Prostate gland (tissue), 2 donors: ENCODE measurements around the gene PARP1. TPM values are rescaled to one million over a fixed set of nuclear protein-coding genes. Genes with fewer than 3 reads are reported as not detected.

ENCODE experiments used
- DNase-seq: peaks from one replicate; pipeline ENCODE4 v3.0.0-alpha.2; 2019; ENCODE audit warnings: low spot score
- H3K27ac ChIP-seq, 2 donors: fragments of 200-600 bp; sonication (generic); 2 replicates each; pipeline ENCODE4 v1.5.1; 2017 to 2019
- H3K27me3 ChIP-seq: fragments of 200-600 bp; sonication (generic); replicated peaks from 2 replicates; pipeline ENCODE4 v1.5.1; 2019; ENCODE audit not compliant: insufficient read depth
- H3K36me3 ChIP-seq, 2 donors: fragments of 200-600 bp; sonication (generic); 1 replicate in 1 of 2; 2 replicates in 1 of 2; pipeline versions ENCODE4 v1.5.1 to v1.8.1; 2017 to 2019
- H3K4me1 ChIP-seq: fragments of 200-600 bp; sonication (generic); replicated peaks from 2 replicates; pipeline ENCODE4 v1.5.1; 2019
- H3K4me3 ChIP-seq, 2 donors: fragments of 200-600 bp; sonication (generic); 2 replicates each; pipeline ENCODE4 v1.5.1; 2017 to 2019
- H3K9me3 ChIP-seq: fragments of 200-600 bp; sonication (generic); 2 replicates; pipeline ENCODE4 v1.5.1; 2017
- CTCF ChIP-seq, 4 experiments: fragments of 200-600 bp in 2 of 4; fragments of 450-650 bp in 2 of 4; sonication (generic) in 2 of 4; IDR thresholded peaks; 1 replicate in 3 of 4; 2 replicates in 1 of 4; pipeline ENCODE4 v1.5.1; 2016 to 2019; ENCODE audit warnings: antibody characterized with exemption in 4 of 4, mild to moderate bottlenecking in 2 of 4, moderate library complexity in 2 of 4
- POLR2A ChIP-seq: fragments of 450-650 bp; IDR thresholded peaks from one replicate; pipeline ENCODE4 v1.6.1; 2016; ENCODE audit warnings: antibody characterized with exemption, mild to moderate bottlenecking
- POLR2AphosphoS5 ChIP-seq: sonication (generic); formaldehyde crosslinking; IDR thresholded peaks from one replicate; pipeline ENCODE4 v1.6.1; 2017; ENCODE audit warnings: antibody characterized with exemption
- WGBS: methylation state at CpG from one replicate; pipeline ENCODE4 v1.1.5; 2018; 5-methylcytosine and 5-hydroxymethylcytosine counted together
- intact Hi-C: fragments of 100-400 bp; cut with DNase I; formaldehyde crosslinking; loops from one replicate; pipeline ENCODE4 v1.14.2; 2022
- total RNA-seq, 2 donors: library from RNA; depleted of rRNA; stranded (reverse); fragments of >200 nt; gene quantifications; one replicate each; pipeline ENCODE4 v1.1.0, GENCODE V29; 2016

Gene PARP1
- total RNA-seq, 2 donors from 2014 or later: 197 to 212 TPM

DNA sequence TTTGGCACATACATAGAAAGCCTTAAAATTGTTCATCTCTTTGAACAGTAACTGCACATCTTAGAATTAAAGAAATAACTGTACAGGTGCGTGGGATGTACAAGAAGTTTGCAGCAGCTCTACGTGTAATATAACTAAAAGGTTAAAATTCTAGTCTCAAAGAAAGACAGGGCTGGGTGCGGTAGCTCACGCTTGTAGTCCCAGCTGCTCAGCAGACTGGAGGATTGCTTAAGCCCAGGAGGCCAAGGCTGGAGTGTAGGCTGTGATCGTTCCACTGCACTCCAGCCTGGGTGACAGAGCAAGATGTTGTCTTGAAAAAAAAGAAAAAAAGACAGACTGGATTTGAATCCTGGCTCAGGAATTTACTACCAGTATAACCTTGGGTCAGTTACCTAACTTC is 13.4 kb downstream of the PARP1 start:
- intact Hi-C loops: no loop called here
- no peak for DNase-seq
- H3K27ac ChIP-seq: no peak overlapping the region
- WGBS: 80% methylated on average over 5 of the region's 5 CpGs
- no peaks in the 10 kb centered on the region for H3K27me3 ChIP-seq
- no peaks in the 10 kb centered on the region for H3K9me3 ChIP-seq
- no peak overlapping the region for H3K4me3 ChIP-seq
- H3K36me3 ChIP-seq: peaks cover 3 to 7% of the 10 kb centered on the region in 2 donors
- TF ChIP-seq CTCF (IDR thresholded peaks at IDR 0.05) (no peak), POLR2A (no peak), POLR2AphosphoS5 (no peak)
- H3K4me1 ChIP-seq: no peaks in the 10 kb centered on the region

GRCh38 chr1:226390681-226391080 is 17.2 kb downstream of the PARP1 start:
- DNase-seq: no peak
- TF ChIP-seq CTCF (IDR thresholded peaks at IDR 0.05) (no peak), POLR2AphosphoS5 (no peak)
- WGBS: 87% methylated on average over 3 of the region's 3 CpGs
- H3K27ac ChIP-seq: no peak overlapping the region
- H3K27me3 ChIP-seq: no peaks in the 10 kb centered on the region
- intact Hi-C loops: no loop called here
- H3K4me3 ChIP-seq: no peak overlapping the region
- no peaks in the 10 kb centered on the region for H3K9me3 ChIP-seq
- H3K4me1 ChIP-seq: no peaks in the 10 kb centered on the region
- H3K36me3 ChIP-seq: peaks cover 13 to 15% of the 10 kb centered on the region in 2 donors

- Histone ChIP-seq H3K4me3 (no peak overlapping the region), H3K27me3 (no peaks in the 10 kb centered on the region), H3K4me1 (no peaks in the 10 kb centered on the region), H3K36me3 (peaks cover 19 to 29% of the 10 kb centered on the region in 2 donors), H3K27ac (no peak overlapping the region), H3K9me3 (no peaks in the 10 kb centered on the region)
- intact Hi-C loops: no loop called here
- no peak for DNase-seq
- 100% methylated on average over 1 of the region's 1 CpG for WGBS
- no peak for TF ChIP-seq CTCF (IDR thresholded peaks at IDR 0.05)
- TF ChIP-seq POLR2AphosphoS5: no peak
- TF ChIP-seq POLR2A: no peak
These were observed 19.8 kb downstream of the PARP1 start for GRCh38 chr1:226388131-226388530.

GRCh38 chr1:226384717-226385116 is 23.2 kb downstream of the PARP1 start:
- TF ChIP-seq CTCF (IDR thresholded peaks at IDR 0.05) (no peak), POLR2AphosphoS5 (no peak), POLR2A (no peak)
- WGBS: 94% methylated on average over 11 of the region's 11 CpGs
- Histone ChIP-seq H3K4me3 (no peak overlapping the region), H3K27ac (no peak overlapping the region), H3K9me3 (no peaks in the 10 kb centered on the region), H3K27me3 (no peaks in the 10 kb centered on the region), H3K4me1 (no peaks in the 10 kb centered on the region), H3K36me3 (peaks cover 20 to 46% of the 10 kb centered on the region in 2 donors)
- no peak for DNase-seq
- intact Hi-C loops: no loop called here

GRCh38 chr1:226384040-226384439 is 23.9 kb downstream of the PARP1 start:
- DNase-seq: no peak

More at GRCh38 chr1:226384040-226384439, 23.9 kb downstream of the PARP1 start:
- intact Hi-C loops: no loop called here
- Histone ChIP-seq H3K36me3 (peaks cover 26 to 46% of the 10 kb centered on the region in 2 donors), H3K9me3 (no peaks in the 10 kb centered on the region), H3K27ac (no peak overlapping the region), H3K4me3 (no peak overlapping the region), H3K27me3 (no peaks in the 10 kb centered on the region), H3K4me1 (no peaks in the 10 kb centered on the region)
- TF ChIP-seq POLR2AphosphoS5 (no peak), POLR2A (no peak), CTCF (IDR thresholded peaks at IDR 0.05) (no peak)
- WGBS: 86% methylated on average over 4 of the region's 4 CpGs
